ENCODE measurements around the gene MEA1.

DNA sequence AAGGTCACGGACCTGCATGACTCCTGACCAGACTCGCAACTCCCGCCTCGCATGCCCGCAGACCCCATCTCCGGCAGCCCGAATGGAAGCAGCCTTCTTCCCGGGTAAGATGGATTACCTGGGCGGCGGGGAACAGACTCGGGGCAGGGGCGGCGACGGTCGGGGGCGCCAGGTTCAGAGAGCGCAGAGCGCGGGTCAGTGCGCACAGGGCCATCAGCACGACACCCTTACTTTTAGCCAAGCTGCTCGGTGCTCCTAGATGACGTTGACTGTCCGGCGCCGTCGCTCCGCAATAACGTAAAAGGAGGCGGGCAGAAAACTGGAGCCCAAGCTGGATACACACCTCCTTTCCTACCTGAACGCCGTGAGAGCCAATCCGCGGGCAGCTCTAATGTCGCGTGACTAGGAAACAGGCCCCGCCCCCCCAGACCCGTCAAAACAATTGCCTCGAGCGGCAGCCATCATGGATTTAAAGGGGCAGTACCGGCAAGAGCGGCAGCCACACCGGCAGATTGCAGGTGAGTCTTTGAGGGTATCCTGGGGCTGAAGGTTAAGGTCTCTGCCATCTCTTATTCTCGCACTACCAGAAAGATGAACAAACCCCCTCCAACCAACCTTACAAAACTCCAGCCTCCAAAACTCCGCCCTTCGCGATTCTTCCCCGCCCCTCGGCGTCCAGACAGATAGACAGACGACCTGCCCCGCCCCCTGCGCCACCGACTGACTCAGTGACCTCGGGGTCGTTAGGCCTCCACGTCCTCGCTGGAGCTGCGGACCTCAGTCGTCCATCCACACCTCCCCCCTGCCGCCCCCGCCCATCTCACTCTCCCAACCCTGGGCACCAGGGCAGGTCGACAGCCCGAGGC lies 45.7 kb upstream of the MEA1 start, which contains the start of the genes KLC4 and MRPL2:
- no peak for TF ChIP-seq CTCF (IDR thresholded peaks at IDR 0.05)
- TF ChIP-seq POLR2A (IDR thresholded peaks at IDR 0.05): peak in 1 of 2 donors; percentile 49

Measured in lower leg skin (tissue), 3 donors.